GM21786 (cell line): ENCODE measurements around the gene TPD52L1.
"Not testable (repeated sequence)": the region's sequence is repeated elsewhere in the genome, so short reads cannot be mapped to it uniquely, and the experiment has no call there.

ENCODE experiments used
- ATAC-seq: cut with Tn5 transposase; IDR thresholded peaks from one replicate; pipeline ENCODE4 v1.9.1; 2021; ENCODE audit not compliant: unreplicated experiment

The TPD52L1 gene

GRCh38 chr6:125140808-125141207, 12.8 kb upstream of the TPD52L1 start:
- ATAC-seq, result no peak

GRCh38 chr6:125142618-125143017, 11.0 kb upstream of the TPD52L1 start:
- no peak for ATAC-seq

DNA sequence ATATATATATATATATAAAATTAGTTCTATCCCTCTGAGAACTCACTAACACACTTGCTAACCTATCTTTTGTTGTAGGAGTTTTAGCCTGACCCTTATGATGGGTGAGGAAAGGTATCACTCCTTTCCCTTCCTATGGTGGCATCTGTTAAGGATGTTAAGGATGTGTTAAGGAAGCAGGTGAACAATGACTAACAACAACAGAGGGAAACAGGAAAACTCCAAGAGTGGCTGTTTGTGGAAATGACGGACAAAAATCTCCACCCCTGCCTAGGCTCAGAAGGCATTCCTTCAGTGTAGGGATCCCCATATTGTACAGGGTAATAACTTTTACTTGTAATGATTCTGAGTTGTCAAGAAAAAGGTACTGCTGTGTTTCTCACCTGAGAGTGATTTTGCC, 8.8 kb upstream of the TPD52L1 start:
- no peak for ATAC-seq

GRCh38 chr6:125149256-125150144, 4.1 kb upstream of the TPD52L1 start:
- no peak for ATAC-seq

- ATAC-seq, result no peak
These were observed 1.9 kb upstream of the TPD52L1 start for GRCh38 chr6:125151700-125152099.

DNA sequence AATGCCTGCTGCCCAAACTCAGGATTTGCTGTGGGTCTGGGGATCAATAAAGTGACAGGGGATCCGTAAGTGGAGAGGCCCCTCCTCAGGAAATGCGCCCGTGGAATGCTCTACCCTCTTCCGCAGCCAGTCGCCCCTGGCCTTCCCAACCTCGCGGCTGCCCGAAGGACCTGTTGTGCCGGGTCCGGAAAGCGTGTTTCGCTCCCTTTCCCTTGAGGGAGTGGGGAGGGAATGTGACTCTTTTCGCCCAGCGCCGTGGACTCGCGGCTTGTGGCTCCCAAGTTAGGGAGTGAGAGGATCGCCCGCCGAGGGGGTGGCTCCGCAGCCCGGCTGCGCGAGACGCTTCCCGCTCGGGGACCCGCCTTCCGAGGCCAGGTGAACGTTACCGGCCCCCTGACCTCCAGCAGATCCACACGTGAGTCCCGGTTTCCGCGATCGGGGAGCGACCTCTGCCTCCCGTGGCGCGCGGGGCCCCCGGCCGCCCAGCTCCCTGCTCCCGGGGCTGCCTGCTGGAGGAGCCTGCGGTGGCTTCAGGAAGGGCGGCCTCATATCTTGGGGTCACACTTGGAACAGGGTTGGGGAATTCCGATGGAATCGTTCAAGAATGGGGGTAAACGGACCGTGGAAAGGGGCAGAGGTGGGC, 666 bp downstream of the TPD52L1 start:
- ATAC-seq, result no peak

DNA sequence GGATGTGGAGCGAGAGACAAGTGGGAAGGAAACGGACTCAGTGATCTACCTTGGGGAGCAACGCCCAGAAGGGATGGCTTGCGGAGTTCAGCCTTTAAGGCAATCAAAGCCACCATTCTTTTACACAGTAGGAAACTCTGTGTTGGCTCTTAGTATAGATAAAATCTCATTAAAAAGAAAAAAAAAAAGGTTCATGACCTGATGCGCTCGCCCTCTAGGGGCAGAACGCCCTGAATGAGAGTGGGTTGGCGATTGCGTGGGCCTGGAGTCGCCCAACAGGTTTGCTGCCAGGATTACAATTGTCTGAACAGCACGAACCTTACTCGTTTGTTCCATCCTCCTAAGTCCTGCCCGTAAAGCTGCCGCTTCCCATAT, 1.2 kb downstream of the TPD52L1 start:
- ATAC-seq, result no peak

GRCh38 chr6:125155344-125155743, 1.8 kb downstream of the TPD52L1 start:
- no peak for ATAC-seq

- no peak for ATAC-seq
These were observed 2.9 kb downstream of the TPD52L1 start for GRCh38 chr6:125156496-125156895.

GRCh38 chr6:125157280-125157679, 3.7 kb downstream of the TPD52L1 start:
- no peak for ATAC-seq

DNA sequence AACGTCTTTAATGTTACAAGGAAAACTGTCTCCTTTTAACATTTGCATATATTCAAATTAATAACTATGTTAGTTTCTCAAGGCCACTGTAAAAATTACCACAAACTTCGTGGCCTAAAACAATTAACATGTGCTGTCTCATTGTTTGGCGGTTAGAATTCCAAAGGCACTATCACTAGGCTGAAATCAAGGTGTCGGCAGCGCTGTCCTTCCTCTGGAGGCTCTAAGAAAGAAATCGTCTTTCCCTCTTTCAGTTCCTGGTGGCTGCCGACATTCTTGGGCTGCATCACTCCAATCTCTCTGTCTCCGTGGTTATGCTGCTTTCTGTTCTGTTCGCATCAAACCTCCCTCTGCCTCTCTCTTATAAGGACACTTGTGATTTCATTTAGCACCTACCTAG, 4.2 kb downstream of the TPD52L1 start:
- ATAC-seq, result no peak

GRCh38 chr6:125163339-125163738, 9.8 kb downstream of the TPD52L1 start:
- not testable (repeated sequence) for ATAC-seq

DNA sequence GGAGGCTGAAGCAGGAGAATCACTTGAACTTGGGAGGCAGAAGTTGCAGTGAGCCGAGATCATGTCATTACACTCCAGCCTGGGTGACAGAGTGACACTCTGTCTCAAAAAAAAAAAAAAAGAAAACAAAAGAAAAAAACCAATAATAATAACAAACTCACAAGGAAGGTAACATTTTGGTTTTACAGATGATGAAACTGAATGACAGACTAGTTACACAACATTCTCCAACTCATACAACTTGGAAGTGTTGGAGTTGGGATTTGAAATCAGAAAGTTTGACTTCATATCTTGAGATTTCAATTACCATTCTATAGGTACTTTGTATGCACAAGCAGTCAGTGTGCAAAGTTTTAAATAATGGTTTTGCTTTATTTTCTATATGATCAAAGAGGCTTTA, 10.2 kb downstream of the TPD52L1 start:
- ATAC-seq, result no peak

GRCh38 chr6:125164696-125165095, 11.1 kb downstream of the TPD52L1 start:
- no peak for ATAC-seq

- ATAC-seq, result no peak
These were observed 11.7 kb downstream of the TPD52L1 start for GRCh38 chr6:125165256-125165655.

DNA sequence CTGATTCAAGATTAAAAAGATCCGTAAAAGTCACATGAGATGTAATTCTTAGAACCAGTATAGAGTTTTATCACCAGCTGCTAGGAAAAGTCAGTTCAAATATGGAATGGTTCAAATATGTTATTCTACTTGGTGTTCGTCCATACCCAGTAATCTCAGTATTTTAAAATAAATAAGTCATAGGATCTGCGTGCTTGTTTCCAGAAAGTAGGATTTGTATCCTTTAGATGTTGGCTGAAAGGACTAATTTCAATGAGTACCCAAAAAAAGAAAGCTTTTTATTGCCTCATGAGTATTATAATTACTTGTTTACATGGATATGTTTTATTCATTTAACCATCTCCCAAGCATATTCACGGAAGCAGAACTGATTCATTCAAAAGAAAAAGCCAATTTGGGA, 12.2 kb downstream of the TPD52L1 start:
- ATAC-seq, result no peak

- no peak for ATAC-seq
These were observed 13.1 kb downstream of the TPD52L1 start for GRCh38 chr6:125166711-125167110.

DNA sequence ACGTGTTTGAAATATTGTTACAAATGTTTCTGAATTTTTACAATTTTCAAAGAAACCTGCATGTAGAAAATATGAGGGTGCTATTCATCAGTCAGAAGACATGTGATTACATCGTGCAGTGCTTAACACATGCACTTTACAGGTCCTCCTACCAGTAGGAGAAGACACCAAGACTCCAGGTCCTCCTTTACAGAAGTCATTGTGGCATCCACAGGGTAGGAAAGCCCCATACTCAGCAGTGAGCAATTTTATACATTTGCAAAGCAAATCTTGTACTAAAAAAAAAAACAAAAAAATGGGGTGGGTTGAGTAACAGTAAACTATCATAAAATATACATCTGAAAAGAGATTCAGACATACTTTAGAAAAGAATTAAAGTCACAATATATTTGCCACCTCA, 14.0 kb downstream of the TPD52L1 start:
- ATAC-seq, result no peak

GRCh38 chr6:125169058-125169457, 15.5 kb downstream of the TPD52L1 start:
- no peak for ATAC-seq

GRCh38 chr6:125169522-125169921, 15.9 kb downstream of the TPD52L1 start:
- no peak for ATAC-seq

DNA sequence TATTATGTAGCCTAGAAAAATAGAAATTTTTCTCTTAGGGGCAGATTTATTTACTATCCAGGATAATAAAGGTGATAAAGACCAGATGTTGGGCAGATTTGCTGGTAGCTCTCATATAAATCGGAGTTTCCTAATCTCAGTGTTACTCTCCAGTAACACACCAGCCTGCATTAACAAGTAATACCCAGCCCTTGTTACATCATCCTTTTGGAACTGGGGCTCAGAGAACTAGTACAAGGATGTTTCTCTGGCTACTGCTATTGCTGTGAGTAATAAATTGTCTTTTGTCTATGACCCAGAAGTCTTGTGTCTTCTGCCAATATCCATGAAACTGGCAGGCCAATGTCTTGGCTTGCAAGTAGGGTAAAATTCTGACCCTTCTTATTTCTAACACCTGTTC, 16.8 kb downstream of the TPD52L1 start:
- ATAC-seq, result no peak

DNA sequence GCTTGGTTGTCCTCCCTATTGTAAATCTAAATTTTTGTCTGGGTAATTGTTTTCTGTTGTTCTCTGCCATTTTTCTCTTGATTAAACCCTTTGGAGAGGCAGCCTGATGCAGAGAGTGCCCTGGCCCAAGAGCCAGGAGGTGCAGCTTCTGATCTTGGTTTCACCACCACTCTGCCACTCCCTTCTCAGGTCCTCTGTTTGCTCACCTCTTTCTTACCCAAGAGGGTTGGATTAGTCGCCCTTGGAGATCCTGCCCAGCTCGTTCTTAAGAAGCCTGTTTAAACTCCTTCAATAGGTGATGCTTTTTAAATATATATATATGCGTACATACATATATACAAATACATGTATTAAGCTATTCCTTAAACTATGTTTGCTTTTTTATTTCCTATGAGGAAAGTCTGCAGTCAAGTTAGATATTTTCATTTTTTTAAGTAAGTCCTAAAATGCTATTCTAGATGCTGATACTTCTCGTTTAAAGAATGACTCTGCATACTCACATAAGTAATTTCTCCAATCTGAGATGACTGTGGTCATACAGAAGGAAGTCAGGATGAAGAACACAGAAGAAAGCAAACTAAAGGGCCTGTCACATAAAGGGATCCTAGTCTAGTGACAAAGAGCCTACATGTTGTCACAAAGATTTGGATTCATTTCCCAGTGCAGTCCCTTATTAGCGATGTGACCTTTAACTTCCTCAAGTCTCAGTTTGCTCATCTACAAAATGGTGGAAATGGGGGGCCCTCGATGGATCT, 19.9 kb downstream of the TPD52L1 start:
- ATAC-seq, result no peak
